ENCODE measurements around the gene PPIE.

DNA sequence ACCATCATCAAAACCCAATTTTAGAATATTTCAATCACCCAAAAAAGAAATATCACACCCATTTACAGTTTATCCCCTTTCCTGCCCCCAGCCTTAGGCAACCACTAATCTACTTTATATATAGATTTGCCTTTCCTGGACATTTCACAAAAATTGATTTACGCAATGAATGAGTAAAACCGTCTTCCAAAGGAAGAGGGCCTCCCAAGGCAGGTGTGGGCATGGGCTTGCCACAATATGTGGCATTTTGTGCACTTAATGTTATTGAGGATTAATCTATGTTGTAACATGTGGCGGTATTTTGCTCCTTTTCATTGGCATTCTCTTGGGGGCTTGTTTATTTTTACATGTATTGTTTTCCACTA lies 61.8 kb downstream of the PPIE start:
- TF ChIP-seq, protein P1, sequence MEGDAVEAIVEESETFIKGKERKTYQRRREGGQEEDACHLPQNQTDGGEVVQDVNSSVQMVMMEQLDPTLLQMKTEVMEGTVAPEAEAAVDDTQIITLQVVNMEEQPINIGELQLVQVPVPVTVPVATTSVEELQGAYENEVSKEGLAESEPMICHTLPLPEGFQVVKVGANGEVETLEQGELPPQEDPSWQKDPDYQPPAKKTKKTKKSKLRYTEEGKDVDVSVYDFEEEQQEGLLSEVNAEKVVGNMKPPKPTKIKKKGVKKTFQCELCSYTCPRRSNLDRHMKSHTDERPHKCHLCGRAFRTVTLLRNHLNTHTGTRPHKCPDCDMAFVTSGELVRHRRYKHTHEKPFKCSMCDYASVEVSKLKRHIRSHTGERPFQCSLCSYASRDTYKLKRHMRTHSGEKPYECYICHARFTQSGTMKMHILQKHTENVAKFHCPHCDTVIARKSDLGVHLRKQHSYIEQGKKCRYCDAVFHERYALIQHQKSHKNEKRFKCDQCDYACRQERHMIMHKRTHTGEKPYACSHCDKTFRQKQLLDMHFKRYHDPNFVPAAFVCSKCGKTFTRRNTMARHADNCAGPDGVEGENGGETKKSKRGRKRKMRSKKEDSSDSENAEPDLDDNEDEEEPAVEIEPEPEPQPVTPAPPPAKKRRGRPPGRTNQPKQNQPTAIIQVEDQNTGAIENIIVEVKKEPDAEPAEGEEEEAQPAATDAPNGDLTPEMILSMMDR (conservative IDR thresholded peaks at IDR 0.05): no peak
- TF ChIP-seq ZFX (IDR thresholded peaks at IDR 0.05): no peak

All from C4-2B (cell line).